VCaP (cell line): Measurements from ENCODE around the gene LY6G5B.

Experiments
- H3K27ac ChIP-seq: fragments of 450-650 bp; 2 replicates; pipeline ENCODE4 v1.5.1; 2017
- CTCF ChIP-seq: fragments of 450-650 bp; conservative IDR thresholded peaks from 2 replicates; pipeline ENCODE4 v1.5.1; 2017; ENCODE audit warnings: mild to moderate bottlenecking, moderate library complexity

Gene LY6G5B

GRCh38 chr6:31691564-31692108 is 21.9 kb downstream of the LY6G5B start:
- H3K27ac ChIP-seq: no peak overlapping the region
- no peak for TF ChIP-seq CTCF

GRCh38 chr6:31692353-31692752 is 22.6 kb downstream of the LY6G5B start:
- TF ChIP-seq CTCF: no peak
- H3K27ac ChIP-seq: no peak overlapping the region

- no peak for TF ChIP-seq CTCF
- H3K27ac ChIP-seq: no peak overlapping the region
These were observed 23.1 kb downstream of the LY6G5B start for GRCh38 chr6:31692886-31693285.

- no peak for TF ChIP-seq CTCF
- H3K27ac ChIP-seq: no peak overlapping the region
These were observed 23.8 kb downstream of the LY6G5B start for GRCh38 chr6:31693535-31693934.

GRCh38 chr6:31697555-31697954 is 27.8 kb downstream of the LY6G5B start:
- H3K27ac ChIP-seq: no peak overlapping the region
- no peak for TF ChIP-seq CTCF

- H3K27ac ChIP-seq: no peak overlapping the region; the same call in 1 of the 2 replicates
- no peak for TF ChIP-seq CTCF
These were observed 31.1 kb downstream of the LY6G5B start for GRCh38 chr6:31700740-31701401.

GRCh38 chr6:31701666-31702404 is 32.1 kb downstream of the LY6G5B start:
- peak overlapping the region; percentile 85 for H3K27ac ChIP-seq
- TF ChIP-seq CTCF: no peak
